Uterus (tissue), 2 donors: Measurements from ENCODE around the gene TMC3.

Experiments used
- CTCF ChIP-seq, 4 experiments: fragments of 200-600 bp in 2 of 4; fragments of 450-650 bp in 2 of 4; sonication (generic) in 2 of 4; IDR thresholded peaks; one replicate each; pipeline ENCODE4 v1.5.1; 2016 to 2019; ENCODE audit warnings: antibody characterized with exemption in 4 of 4, mild to moderate bottlenecking in 2 of 4, moderate library complexity in 1 of 4
- POLR2A ChIP-seq, 2 donors: fragments of 450-650 bp; IDR thresholded peaks; one replicate each; pipeline ENCODE4 v1.6.1; 2016; ENCODE audit warnings: antibody characterized with exemption in 2 of 2, mild to moderate bottlenecking in 1 of 2, moderate library complexity in 1 of 2

- TF ChIP-seq CTCF (IDR thresholded peaks at IDR 0.05) (no peak), POLR2A (IDR thresholded peaks at IDR 0.05) (no peak)
These were observed 37.0 kb upstream of the TMC3 start for GRCh38 chr15:81411051-81411450.
